HAP-1 (cell line): ENCODE data around the gene CORIN.

ENCODE experiments used
- DNase-seq, 2 experiments: peaks; one replicate each; pipeline ENCODE4 v3.0.0-alpha.2; 2016 to 2020; ENCODE audit warnings: low spot score in 2 of 2
- H3K27me3 ChIP-seq: fragments of 250-450 bp; sonication (Bioruptor Pico); 2 replicates; pipeline ENCODE4 v1.5.1; 2020; ENCODE audit warnings: low read depth, mild to moderate bottlenecking, moderate library complexity
- H3K36me3 ChIP-seq: fragments of 250-450 bp; sonication (Bioruptor Pico); replicated peaks from 2 replicates; pipeline ENCODE4 v1.5.1; 2020; ENCODE audit warnings: mild to moderate bottlenecking
- H3K4me1 ChIP-seq: fragments of 250-450 bp; sonication (Bioruptor Pico); 2 replicates; pipeline ENCODE4 v1.5.1; 2020; ENCODE audit warnings: mild to moderate bottlenecking
- H3K4me3 ChIP-seq: fragments of 250-450 bp; sonication (Bioruptor Pico); 2 replicates; pipeline ENCODE4 v1.5.1; 2020; ENCODE audit warnings: mild to moderate bottlenecking, moderate library complexity
- H3K9me3 ChIP-seq: fragments of 250-450 bp; sonication (Bioruptor Pico); 2 replicates; pipeline ENCODE4 v1.5.1; 2020; ENCODE audit warnings: mild to moderate bottlenecking, moderate library complexity
- in situ Hi-C: fragments of 300-500 bp; cut with MboI; formaldehyde crosslinking; loops from 3 replicates; pipeline ENCODE4 v1.14.3; 2020; ENCODE audit warnings: low sequenced_read_pairs, inconsistent platforms, mixed read lengths

The CORIN gene

DNA sequence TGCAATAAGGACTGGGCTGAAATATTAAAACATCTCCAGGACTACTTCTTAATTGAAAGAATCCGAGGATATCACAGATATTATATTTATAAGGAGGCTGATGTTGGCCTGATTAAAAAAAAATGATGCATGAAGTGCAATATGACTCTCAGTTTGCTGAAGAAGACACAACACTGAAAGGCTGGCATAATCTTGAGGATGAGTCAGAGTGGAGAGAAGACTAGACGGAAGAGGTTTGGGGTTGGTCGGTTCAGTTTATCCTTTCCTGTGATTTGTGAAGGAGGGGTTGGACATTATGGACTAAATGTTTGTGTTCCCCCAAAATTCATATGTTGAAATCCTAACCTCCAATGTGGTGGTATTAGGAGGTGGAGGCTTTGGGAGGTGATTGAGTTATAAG is 170.3 kb downstream of the CORIN start:
- no peaks in the 10 kb centered on the region for H3K4me1 ChIP-seq
- no peaks in the 10 kb centered on the region for H3K9me3 ChIP-seq
- in situ Hi-C loops, result no loop called here
- DNase-seq, result no peak
- no peaks in the 10 kb centered on the region for H3K36me3 ChIP-seq
- H3K27me3 ChIP-seq, result no peaks in the 10 kb centered on the region
- H3K4me3 ChIP-seq, result no peak overlapping the region

DNA sequence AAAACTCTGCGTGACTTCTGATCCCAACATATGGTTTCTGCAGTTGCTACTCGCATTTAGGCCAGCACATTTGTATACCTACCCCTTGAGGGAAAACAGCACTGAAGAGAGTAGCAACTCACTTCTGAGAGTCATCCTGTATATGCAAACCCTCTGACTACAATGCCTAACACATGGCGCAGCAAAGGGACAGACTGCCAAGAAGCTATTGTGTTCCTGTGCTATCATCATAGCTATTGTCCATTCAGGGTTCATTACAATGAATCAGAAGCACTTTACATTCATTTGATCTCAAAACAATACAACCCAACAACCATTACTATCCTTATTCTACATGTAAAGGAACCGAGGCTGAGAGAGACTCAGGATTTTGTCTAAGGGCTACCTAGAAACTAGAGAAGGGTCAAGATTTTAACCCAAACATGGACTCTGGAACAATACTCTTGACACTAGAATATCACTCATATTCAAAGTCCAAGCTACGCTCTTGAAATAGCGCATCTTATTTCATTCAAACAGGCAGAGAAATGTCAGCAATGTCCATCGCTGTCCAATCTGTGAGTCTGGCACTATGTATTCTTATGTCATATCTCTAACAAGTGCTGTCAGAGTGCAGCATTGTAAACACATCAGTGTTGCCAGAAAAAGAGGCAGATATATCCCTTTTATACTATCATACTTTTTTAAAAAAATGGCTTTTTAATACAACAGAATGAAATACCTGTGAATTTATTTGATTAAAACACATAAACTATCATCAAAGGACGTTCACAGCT is 173.6 kb downstream of the CORIN start:
- in situ Hi-C loops, result no loop called here
- no peak for DNase-seq
- H3K27me3 ChIP-seq, result no peaks in the 10 kb centered on the region

DNA sequence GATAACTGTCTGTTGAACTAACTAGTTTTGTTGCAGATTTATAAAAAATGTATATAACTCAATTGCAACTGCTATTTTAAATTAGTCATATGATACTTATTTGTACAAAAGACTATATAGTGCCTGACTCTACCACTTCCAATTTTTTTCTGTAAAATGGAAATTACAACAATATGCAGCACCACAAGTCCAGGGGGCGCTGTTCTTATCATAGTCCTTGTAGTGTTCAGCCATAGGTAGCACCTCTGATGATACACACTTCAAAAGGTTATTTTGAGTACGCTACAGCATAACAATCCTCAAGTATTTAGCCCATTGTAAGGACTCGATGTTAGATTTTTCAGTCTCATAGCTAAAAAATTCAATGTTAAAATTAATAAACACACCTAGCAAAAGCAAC is 174.9 kb downstream of the CORIN start:
- in situ Hi-C loops, result no loop called here
- Histone ChIP-seq H3K27me3 (no peaks in the 10 kb centered on the region), H3K9me3 (no peaks in the 10 kb centered on the region), H3K4me1 (no peaks in the 10 kb centered on the region), H3K4me3 (no peak overlapping the region), H3K36me3 (no peaks in the 10 kb centered on the region)
- DNase-seq, result peak in 1 of 2 experiments; percentile 63

More for the DNA sequence above, 173.6 kb downstream of the CORIN start:
- Histone ChIP-seq H3K9me3 (no peaks in the 10 kb centered on the region), H3K36me3 (no peaks in the 10 kb centered on the region), H3K4me1 (no peaks in the 10 kb centered on the region), H3K4me3 (no peak overlapping the region)

DNA sequence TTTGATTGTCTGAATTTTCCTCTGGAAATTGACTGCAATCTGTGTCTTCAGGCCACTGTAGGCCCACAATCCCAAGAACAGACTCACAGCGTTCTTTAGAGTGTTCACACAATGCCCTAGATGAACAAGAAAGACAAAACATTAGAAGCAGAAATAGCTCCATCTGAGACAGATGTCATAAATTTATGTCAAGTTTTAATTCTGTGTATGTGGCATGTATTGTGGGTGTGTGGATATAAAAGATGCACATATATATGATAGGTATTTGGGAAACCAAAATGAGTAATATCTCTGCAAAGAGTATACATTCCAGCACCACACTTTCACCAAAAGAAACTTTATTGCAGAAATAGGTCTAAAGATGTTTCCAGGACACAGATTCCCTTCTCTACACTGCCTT is 176.1 kb downstream of the CORIN start:
- H3K4me3 ChIP-seq, result no peak overlapping the region
- H3K9me3 ChIP-seq, result no peaks in the 10 kb centered on the region
- no peaks in the 10 kb centered on the region for H3K4me1 ChIP-seq
- in situ Hi-C loops, result no loop called here
- no peak for DNase-seq
- H3K27me3 ChIP-seq, result no peaks in the 10 kb centered on the region
- no peaks in the 10 kb centered on the region for H3K36me3 ChIP-seq

DNA sequence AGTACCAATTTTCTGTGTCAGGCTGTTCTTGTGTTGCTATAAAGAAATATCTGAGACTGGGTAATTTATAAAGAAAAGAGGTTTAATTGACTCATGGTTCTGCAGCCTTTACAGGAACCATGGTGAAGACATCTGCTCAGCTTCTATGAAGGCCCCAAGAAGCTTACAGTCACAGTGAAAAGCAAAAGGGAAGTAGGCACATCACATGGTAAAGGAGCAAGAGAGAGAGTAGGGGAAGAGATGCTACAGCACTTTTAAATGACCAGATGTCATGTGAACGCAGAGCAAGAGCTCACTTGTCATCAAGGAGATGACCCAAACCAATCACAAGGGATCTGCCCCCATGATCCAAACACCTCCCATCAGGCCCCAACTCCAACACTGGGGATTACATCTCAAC is 178.5 kb downstream of the CORIN start:
- Histone ChIP-seq H3K4me3 (no peak overlapping the region), H3K36me3 (no peaks in the 10 kb centered on the region), H3K9me3 (no peaks in the 10 kb centered on the region), H3K27me3 (no peaks in the 10 kb centered on the region), H3K4me1 (no peaks in the 10 kb centered on the region)
- DNase-seq, result no peak
- in situ Hi-C loops, result no loop called here

DNA sequence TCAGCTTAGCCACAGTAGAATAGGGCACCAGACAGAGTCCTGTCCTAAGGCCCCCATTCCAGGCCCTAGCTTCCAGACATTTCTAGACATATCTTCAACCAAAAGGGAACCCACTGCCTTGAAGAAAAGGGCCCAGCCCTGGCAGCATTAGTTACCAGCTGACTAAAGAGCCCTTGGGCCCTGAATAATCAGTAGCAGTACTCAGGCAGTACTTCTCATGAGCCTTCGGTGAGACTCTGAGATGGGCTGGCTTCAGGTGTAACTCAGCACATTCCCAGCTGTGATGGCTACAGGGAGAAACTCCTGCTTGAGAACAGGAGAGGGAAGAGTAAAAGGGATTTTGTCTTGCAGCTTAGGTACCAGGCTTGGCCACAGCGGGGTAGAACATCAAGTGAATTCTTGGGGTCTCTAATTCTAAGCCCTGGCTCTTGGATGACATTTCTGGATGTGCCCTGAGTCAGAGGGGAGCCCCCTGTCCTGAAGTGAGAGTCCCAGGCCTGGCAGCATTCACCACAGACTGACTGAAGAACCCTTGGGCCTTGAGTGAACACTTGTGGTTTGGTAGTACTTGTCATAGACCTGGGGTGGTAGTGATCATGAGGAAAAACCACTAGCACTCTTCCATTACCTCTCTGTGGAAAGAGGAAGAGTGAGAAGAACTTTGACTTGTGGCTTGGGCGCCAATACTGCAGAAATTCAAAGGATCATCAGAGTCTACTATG is 182.7 kb downstream of the CORIN start:
- H3K27me3 ChIP-seq, result peaks cover 3% of the 10 kb centered on the region; the same call in 1 of the 2 replicates
- in situ Hi-C loops, result no loop called here
- H3K4me3 ChIP-seq, result no peak overlapping the region
- no peaks in the 10 kb centered on the region for H3K4me1 ChIP-seq
- H3K9me3 ChIP-seq, result no peaks in the 10 kb centered on the region
- H3K36me3 ChIP-seq, result no peaks in the 10 kb centered on the region
- DNase-seq, result no peak

DNA sequence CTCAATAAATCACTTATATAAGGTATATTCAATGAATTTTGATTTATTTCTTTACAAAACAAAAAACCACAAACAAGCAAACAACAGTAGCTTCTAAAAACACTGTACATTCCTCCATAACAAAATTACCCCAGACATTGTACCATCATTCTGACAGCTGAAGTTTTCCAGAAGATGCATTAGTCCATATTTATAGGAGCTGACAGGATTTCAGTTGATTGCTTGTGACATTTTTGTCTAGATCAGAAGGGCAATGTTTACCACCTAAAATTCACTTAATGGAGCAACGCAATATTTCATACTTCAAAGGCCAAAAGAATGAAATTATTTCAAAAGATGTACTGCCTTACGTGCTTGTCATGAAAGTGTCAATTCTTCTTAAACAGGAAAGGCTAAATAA is 185.8 kb downstream of the CORIN start:
- Histone ChIP-seq H3K9me3 (no peaks in the 10 kb centered on the region), H3K4me1 (no peaks in the 10 kb centered on the region), H3K27me3 (peaks cover 8% of the 10 kb centered on the region; the same call in 1 of the 2 replicates), H3K36me3 (no peaks in the 10 kb centered on the region), H3K4me3 (no peak overlapping the region)
- in situ Hi-C loops, result no loop called here
- DNase-seq, result no peak

DNA sequence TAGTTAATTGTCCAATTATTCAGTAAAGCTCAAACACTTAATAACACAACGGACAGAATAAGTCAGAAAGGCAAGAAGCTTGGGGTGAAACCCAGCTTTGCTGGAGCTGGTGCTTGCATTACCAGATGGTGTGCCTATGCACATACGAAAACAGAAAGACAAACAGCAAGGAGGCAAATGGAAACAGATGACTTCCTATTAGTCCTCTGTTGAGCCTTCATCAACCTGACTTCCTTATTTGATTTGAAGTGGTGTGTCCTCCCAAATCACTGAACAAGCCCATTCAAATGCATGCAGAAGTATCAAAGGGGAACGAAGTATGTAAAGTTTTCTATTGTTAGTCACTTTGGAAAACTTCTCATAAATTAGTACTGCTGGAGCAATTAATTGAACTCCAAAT is 186.6 kb downstream of the CORIN start:
- H3K27me3 ChIP-seq, result peaks cover 8% of the 10 kb centered on the region; the same call in 1 of the 2 replicates
- H3K36me3 ChIP-seq, result no peaks in the 10 kb centered on the region
- in situ Hi-C loops, result no loop called here
- no peak for DNase-seq
- H3K4me1 ChIP-seq, result no peaks in the 10 kb centered on the region
- H3K4me3 ChIP-seq, result no peak overlapping the region
- no peaks in the 10 kb centered on the region for H3K9me3 ChIP-seq

DNA sequence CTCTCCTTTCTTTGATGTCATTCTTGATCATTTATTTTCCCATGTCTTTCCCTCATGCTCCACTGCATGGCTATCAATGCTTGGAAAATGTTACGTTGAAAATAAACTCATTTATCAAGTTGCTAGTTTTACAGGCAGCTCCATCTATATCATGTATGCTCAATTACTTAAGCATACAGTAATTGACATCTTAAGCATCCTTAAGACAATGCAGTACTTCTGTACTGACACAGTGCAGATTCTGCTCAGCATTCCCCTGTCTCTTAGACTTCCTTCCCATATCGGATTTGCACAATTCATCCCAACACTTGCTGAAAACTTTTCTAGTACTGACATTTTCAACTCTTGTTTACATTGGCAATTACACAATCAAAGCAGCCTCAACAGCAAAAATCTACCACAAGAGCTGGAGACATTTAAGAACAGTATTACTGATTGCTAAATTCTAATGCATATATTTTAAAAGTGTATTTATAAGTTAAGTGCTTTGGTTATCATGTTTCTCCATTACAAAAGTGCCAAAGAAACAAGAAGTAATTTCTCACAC is 187.2 kb downstream of the CORIN start:
- Histone ChIP-seq H3K27me3 (peaks cover 8% of the 10 kb centered on the region; the same call in 1 of the 2 replicates), H3K9me3 (no peaks in the 10 kb centered on the region), H3K4me1 (no peaks in the 10 kb centered on the region), H3K4me3 (no peak overlapping the region), H3K36me3 (no peaks in the 10 kb centered on the region)
- in situ Hi-C loops, result no loop called here
- DNase-seq, result no peak

DNA sequence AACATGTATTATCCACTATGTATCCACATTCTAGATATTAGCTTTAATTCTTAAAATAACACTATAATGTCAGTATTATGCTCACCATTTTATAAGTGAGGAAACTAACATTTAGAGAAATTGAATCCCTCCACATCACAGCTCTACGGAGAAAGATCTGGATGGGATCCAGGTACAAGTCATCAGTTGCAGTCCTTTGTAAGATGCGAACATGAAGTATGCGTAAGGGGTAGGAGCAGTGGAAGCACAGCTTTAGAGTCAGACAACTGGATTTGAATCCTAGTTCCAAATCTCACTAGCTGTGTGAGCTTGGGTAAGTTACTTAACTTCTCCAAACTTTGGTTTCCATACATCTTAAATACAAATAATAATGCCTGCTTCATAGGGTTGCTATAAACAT is 190.3 kb downstream of the CORIN start:
- no peaks in the 10 kb centered on the region for H3K9me3 ChIP-seq
- no peak for DNase-seq
- H3K4me3 ChIP-seq, result no peak overlapping the region
- H3K36me3 ChIP-seq, result no peaks in the 10 kb centered on the region
- H3K4me1 ChIP-seq, result no peaks in the 10 kb centered on the region
- H3K27me3 ChIP-seq, result peaks cover 8% of the 10 kb centered on the region; the same call in 1 of the 2 replicates
- in situ Hi-C loops, result no loop called here

DNA sequence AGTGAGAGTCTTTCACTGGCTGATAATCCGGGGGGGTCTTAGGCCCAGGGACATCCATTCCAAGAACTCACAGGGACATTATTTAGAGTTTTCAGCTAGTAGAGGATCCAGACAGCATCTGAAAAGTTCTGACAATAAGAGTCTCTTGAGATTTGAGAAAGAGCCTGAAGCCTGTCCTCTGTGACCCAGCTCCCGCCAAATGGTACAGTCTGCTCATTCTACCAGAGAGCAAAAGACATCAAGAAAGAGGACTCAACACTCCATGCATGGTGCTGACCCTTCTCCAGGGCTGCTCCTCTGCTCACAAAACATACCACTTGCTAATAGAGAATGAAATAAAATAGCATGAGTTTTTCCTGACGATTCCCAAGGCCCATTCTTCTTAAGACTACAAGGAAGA is 190.8 kb downstream of the CORIN start:
- Histone ChIP-seq H3K9me3 (no peaks in the 10 kb centered on the region), H3K36me3 (no peaks in the 10 kb centered on the region), H3K4me1 (no peaks in the 10 kb centered on the region), H3K27me3 (peaks cover 8% of the 10 kb centered on the region; the same call in 1 of the 2 replicates), H3K4me3 (no peak overlapping the region)
- in situ Hi-C loops, result no loop called here
- DNase-seq, result no peak

DNA sequence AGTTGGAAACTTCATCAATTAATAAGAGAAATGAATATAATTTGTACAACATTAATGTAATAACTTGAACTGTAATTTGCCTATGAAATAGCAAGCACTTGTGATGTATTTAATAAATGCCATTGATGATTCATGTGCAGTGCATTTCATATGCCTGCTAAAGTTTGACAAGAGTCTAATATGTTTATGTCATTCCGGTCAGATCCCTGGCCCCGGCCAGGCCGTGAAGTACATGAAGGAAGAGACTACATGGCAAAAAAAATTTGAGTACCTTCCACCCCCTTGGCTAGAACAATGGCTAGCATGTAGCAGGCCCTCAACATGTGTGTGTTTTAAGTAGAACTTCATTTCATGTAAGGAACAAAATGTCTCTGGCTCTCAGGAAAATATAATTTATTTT is 191.5 kb downstream of the CORIN start:
- DNase-seq, result no peak

DNA sequence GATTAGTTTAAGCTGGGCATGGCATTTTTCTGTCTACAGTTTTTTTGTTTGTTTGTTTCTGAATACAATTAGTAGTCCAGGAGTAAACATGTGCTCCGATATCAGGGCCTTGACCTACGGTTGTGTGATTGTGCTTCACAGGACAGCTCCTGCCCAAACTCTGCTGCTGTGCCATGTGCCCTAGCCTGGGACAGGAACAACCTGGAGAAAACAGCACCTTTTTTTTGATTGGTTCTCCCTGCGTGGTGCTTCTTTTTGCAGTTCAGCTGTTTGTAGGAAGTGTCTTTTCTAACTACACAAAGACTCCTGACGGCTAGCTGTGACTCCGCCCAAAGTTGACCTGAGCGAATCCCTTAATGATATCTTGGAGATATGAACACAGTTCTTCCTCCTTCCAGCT is 194.0 kb downstream of the CORIN start:
- DNase-seq, result no peak
- H3K27me3 ChIP-seq, result peaks cover 2% of the 10 kb centered on the region; the same call in 1 of the 2 replicates
- no peaks in the 10 kb centered on the region for H3K4me1 ChIP-seq
- H3K36me3 ChIP-seq, result no peaks in the 10 kb centered on the region
- in situ Hi-C loops, result no loop called here
- H3K9me3 ChIP-seq, result no peaks in the 10 kb centered on the region
- no peak overlapping the region for H3K4me3 ChIP-seq

More for the DNA sequence above, 191.5 kb downstream of the CORIN start:
- Histone ChIP-seq H3K36me3 (no peaks in the 10 kb centered on the region), H3K27me3 (peaks cover 10% of the 10 kb centered on the region; the same call in 1 of the 2 replicates), H3K4me3 (no peak overlapping the region), H3K9me3 (no peaks in the 10 kb centered on the region), H3K4me1 (no peaks in the 10 kb centered on the region)
- in situ Hi-C loops, result no loop called here
